Omental fat pad (tissue), 4 donors: Measurements from ENCODE around the gene CNTNAP2. TPM values are rescaled to one million over a fixed set of nuclear protein-coding genes. Genes with fewer than 3 reads are reported as not detected.

Experiments
- ATAC-seq: fragments of 150-250 bp; one replicate; pipeline ENCODE4 v1.9.1; 2016; ENCODE audit warnings: mild to moderate bottlenecking, moderate library complexity; ENCODE audit not compliant: low FRiP score
- DNase-seq: peaks from one replicate; pipeline ENCODE4 v3.0.0-alpha.2; 2019; ENCODE audit warnings: low spot score
- CTCF ChIP-seq, 3 donors: fragments of 450-650 bp; IDR thresholded peaks; one replicate each; pipeline ENCODE4 v1.5.1; 2016 to 2017; ENCODE audit warnings: antibody characterized with exemption in 3 of 3, mild to moderate bottlenecking in 3 of 3, moderate library complexity in 2 of 3
- total RNA-seq, 4 donors: library from RNA; depleted of rRNA; stranded (reverse); fragments of >200 nt; gene quantifications; one replicate each; pipeline ENCODE4 v1.1.0, GENCODE V29; 2016

The CNTNAP2 gene
- total RNA-seq, 4 donors from 2014 or later = 0.38 to 1.5 (median 1.1) TPM; not detected in 1

GRCh38 chr7:147896121-147896520 is 1779.5 kb downstream of the CNTNAP2 start:
- no peak for DNase-seq
- no peak for ATAC-seq
- no peak for TF ChIP-seq CTCF (IDR thresholded peaks at IDR 0.05)

- ATAC-seq = no peak
- TF ChIP-seq CTCF (IDR thresholded peaks at IDR 0.05) = no peak
- no peak for DNase-seq
These were observed 1787.1 kb downstream of the CNTNAP2 start for GRCh38 chr7:147903536-147904218.

GRCh38 chr7:147904219-147904576 is 1787.6 kb downstream of the CNTNAP2 start:
- DNase-seq = no peak
- ATAC-seq = no peak
- TF ChIP-seq CTCF (IDR thresholded peaks at IDR 0.05) = no peak

GRCh38 chr7:147909431-147910148 is 1793.0 kb downstream of the CNTNAP2 start:
- no peak for ATAC-seq
- DNase-seq = no peak
- TF ChIP-seq CTCF (IDR thresholded peaks at IDR 0.05) = no peak

- no peak for ATAC-seq
- no peak for DNase-seq
- no peak for TF ChIP-seq CTCF (IDR thresholded peaks at IDR 0.05)
These were observed 1794.6 kb downstream of the CNTNAP2 start for GRCh38 chr7:147911201-147911601.

GRCh38 chr7:147912291-147912690 is 1795.7 kb downstream of the CNTNAP2 start:
- ATAC-seq = no peak
- TF ChIP-seq CTCF (IDR thresholded peaks at IDR 0.05) = no peak
- DNase-seq = no peak
